ENCODE results near the gene SLC8B1. TPM values are rescaled to one million over a fixed set of nuclear protein-coding genes. Genes with fewer than 3 reads are reported as not detected.

The SLC8B1 gene
- polyA plus RNA-seq, 3 donors, result 21.6 to 46.0 (median 32.4) TPM

GRCh38 chr12:113326775-113327395 lies 8.0 kb downstream of the SLC8B1 start:
- H3K36me3 ChIP-seq (replicated peaks in 1 of 2; ENCODE audit: control insufficient read depth in 1 of 2, insufficient read depth in 2 of 2, low read length in 2 of 2), result peaks cover 30 to 69% of the 10 kb centered on the region in 2 donors
- peaks cover 4 to 16% (median 6%) of the 10 kb centered on the region in 7 donors for H3K9me3 Mint-ChIP-seq
- no peak for TF ChIP-seq CTCF (IDR thresholded peaks at IDR 0.05)
- no peak overlapping the region for H3K4me3 Mint-ChIP-seq
- H3K27me3 Mint-ChIP-seq (ENCODE audit: low read depth in 3 of 3), result peaks cover 0 to 2% (median 0%) of the 10 kb centered on the region in 3 donors
- 96% methylated on average over 2 of the region's 4 CpGs for WGBS (ENCODE audit: insufficient coverage)
- peaks cover 70% of the 10 kb centered on the region for H4K20me1 ChIP-seq (ENCODE audit: insufficient read depth, low read length)
- intact Hi-C loops (cut with micrococcal nuclease), result no loop called here
- H3K27me3 ChIP-seq (ENCODE audit: control insufficient read depth in 2 of 2, insufficient read depth in 2 of 2, low read length in 2 of 2), result no peaks in the 10 kb centered on the region
- peak overlapping the region in 3 of 7 donors; percentile 6 to 66 (median 65) for H3K27ac Mint-ChIP-seq
- no peak for DNase-seq
- no peak overlapping the region for H3K4me2 ChIP-seq (replicated peaks; ENCODE audit: extremely low read depth, low read length, poor library complexity, severe bottlenecking)
- peak overlapping the region in 1 of 2 donors; percentile 42 for H3K27ac ChIP-seq (ENCODE audit: low read depth in 1 of 2, low read length in 2 of 2)
- H3K4me1 Mint-ChIP-seq, result peaks cover 20% of the 10 kb centered on the region
- H3K9me3 ChIP-seq (replicated peaks in 1 of 2; ENCODE audit: control insufficient read depth in 1 of 2, insufficient read depth in 1 of 2, low read length in 2 of 2), result peaks cover 0 to 7% of the 10 kb centered on the region in 2 donors
- peaks cover 0 to 12% of the 10 kb centered on the region in 2 donors for H3K4me1 ChIP-seq (ENCODE audit: control insufficient read depth in 1 of 2, insufficient read depth in 2 of 2, low read length in 2 of 2)
- H3K9ac ChIP-seq (ENCODE audit: insufficient read depth, low read length, poor library complexity, severe bottlenecking), result no peak overlapping the region
- H3K36me3 Mint-ChIP-seq, result peaks cover 60 to 89% of the 10 kb centered on the region in 2 donors
- no peak overlapping the region for H3K4me3 ChIP-seq (replicated peaks in 1 of 3; ENCODE audit: low read depth in 2 of 3, low read length in 3 of 3)
- no peak overlapping the region for H2AFZ ChIP-seq (ENCODE audit: insufficient read depth, low read depth, low read length, poor library complexity, severe bottlenecking)
- H3K79me2 ChIP-seq (ENCODE audit: insufficient read depth, low read length), result peaks cover 59% of the 10 kb centered on the region

GRCh38 chr12:113325916-113326315 lies 9.0 kb downstream of the SLC8B1 start:
- Histone ChIP-seq H2AFZ (ENCODE audit: insufficient read depth, low read depth, low read length, poor library complexity, severe bottlenecking) (no peak overlapping the region), H3K4me1 (ENCODE audit: control insufficient read depth in 1 of 2, insufficient read depth in 2 of 2, low read length in 2 of 2) (peaks cover 0 to 12% of the 10 kb centered on the region in 2 donors), H3K4me3 (replicated peaks in 1 of 3; ENCODE audit: low read depth in 2 of 3, low read length in 3 of 3) (no peak overlapping the region), H3K79me2 (ENCODE audit: insufficient read depth, low read length) (peaks cover 59% of the 10 kb centered on the region), H3K36me3 (replicated peaks in 1 of 2; ENCODE audit: control insufficient read depth in 1 of 2, insufficient read depth in 2 of 2, low read length in 2 of 2) (peaks cover 29 to 64% of the 10 kb centered on the region in 2 donors), H3K27me3 (ENCODE audit: control insufficient read depth in 2 of 2, insufficient read depth in 2 of 2, low read length in 2 of 2) (no peaks in the 10 kb centered on the region), H3K9me3 (replicated peaks in 1 of 2; ENCODE audit: control insufficient read depth in 1 of 2, insufficient read depth in 1 of 2, low read length in 2 of 2) (peaks cover 0 to 7% of the 10 kb centered on the region in 2 donors), H3K9ac (ENCODE audit: insufficient read depth, low read length, poor library complexity, severe bottlenecking) (no peak overlapping the region), H3K27ac (ENCODE audit: low read depth in 1 of 2, low read length in 2 of 2) (no peak overlapping the region), H3K4me2 (replicated peaks; ENCODE audit: extremely low read depth, low read length, poor library complexity, severe bottlenecking) (no peak overlapping the region), H4K20me1 (ENCODE audit: insufficient read depth, low read length) (peaks cover 68% of the 10 kb centered on the region)
- no CpG with 5 or more reads among the region's 3 CpGs for WGBS (ENCODE audit: insufficient coverage)
- Mint-ChIP-seq H3K27me3 (ENCODE audit: low read depth in 3 of 3) (peaks cover 0 to 2% (median under 1%) of the 10 kb centered on the region in 3 donors), H3K4me3 (no peak overlapping the region), H3K9me3 (peaks cover 4 to 16% (median 6%) of the 10 kb centered on the region in 7 donors), H3K36me3 (peaks cover 57 to 85% of the 10 kb centered on the region in 2 donors), H3K4me1 (peaks cover 17% of the 10 kb centered on the region), H3K27ac (peak overlapping the region in 1 of 7 donors; percentile 26)
- intact Hi-C loops (cut with micrococcal nuclease), result no loop called here
- no peak for TF ChIP-seq CTCF (IDR thresholded peaks at IDR 0.05)
- DNase-seq, result no peak
